ENCODE results near the gene RFX8. TPM values are rescaled to one million over a fixed set of nuclear protein-coding genes. Genes with fewer than 3 reads are reported as not detected.

The RFX8 gene
- total and polyA plus RNA-seq, 10 of the 15 experiments (the other 5 are each of a cell fraction or from before 2014, with no cell fraction given): 0.19 TPM; not detected in 9

- no peak for TF ChIP-seq ZBTB40 (IDR thresholded peaks at IDR 0.05; ENCODE audit: borderline replicate concordance)
- no peak for TF ChIP-seq PBX3 (IDR thresholded peaks at IDR 0.05; ENCODE audit: insufficient replicate concordance, low read depth, low read length)
- no peak for TF ChIP-seq CUX1 (IDR thresholded peaks at IDR 0.05; ENCODE audit: insufficient replicate concordance, low read depth, low read length)
- TF ChIP-seq ZNF622 (IDR thresholded peaks at IDR 0.05): no peak
- TF ChIP-seq E4F1 (IDR thresholded peaks at IDR 0.05; ENCODE audit: borderline replicate concordance, partially characterized antibody): no peak
- TF ChIP-seq MEF2B (IDR thresholded peaks at IDR 0.05; ENCODE audit: partially characterized antibody, poor library complexity, severe bottlenecking): no peak
- no peak for TF ChIP-seq KDM1A (IDR thresholded peaks at IDR 0.05; ENCODE audit: borderline replicate concordance)
- TF ChIP-seq IRF3 (IDR thresholded peaks at IDR 0.05): no peak
- no peak for TF ChIP-seq EZH2 (IDR thresholded peaks at IDR 0.05; ENCODE audit: borderline replicate concordance, control insufficient read depth, low read depth, low read length)
- TF ChIP-seq FOS (IDR thresholded peaks at IDR 0.05; ENCODE audit: borderline replicate concordance, extremely low read depth, insufficient read length): no peak
Observed at GRCh38 chr2:101415220-101415619, 59.7 kb downstream of the RFX8 start (continued).

Data from GM12878 (cell line).